Adrenal gland (tissue), 5 donors: ENCODE data around the gene CDC73.

Experiments used
- POLR2A ChIP-seq, 2 donors: fragments of 450-650 bp; IDR thresholded peaks; one replicate each; pipeline ENCODE4 v1.6.1; 2017; ENCODE audit warnings: antibody characterized with exemption in 2 of 2, mild to moderate bottlenecking in 2 of 2, moderate library complexity in 1 of 2
- TF ChIP-seq, protein P1 (sequence below), 6 experiments: fragments of 450-650 bp in 4 of 6; fragments of 200-600 bp in 2 of 6; sonication (generic) in 1 of 6; IDR thresholded peaks; 1 replicate in 5 of 6; 2 replicates in 1 of 6; pipeline versions ENCODE4 v1.5.1 to v1.8.0; 2016 to 2021; ENCODE audit warnings: antibody characterized with exemption in 6 of 6, mild to moderate bottlenecking in 2 of 6, moderate library complexity in 1 of 6
- donor health status: DM: no; HTN: no; CAD: no.

DNA sequence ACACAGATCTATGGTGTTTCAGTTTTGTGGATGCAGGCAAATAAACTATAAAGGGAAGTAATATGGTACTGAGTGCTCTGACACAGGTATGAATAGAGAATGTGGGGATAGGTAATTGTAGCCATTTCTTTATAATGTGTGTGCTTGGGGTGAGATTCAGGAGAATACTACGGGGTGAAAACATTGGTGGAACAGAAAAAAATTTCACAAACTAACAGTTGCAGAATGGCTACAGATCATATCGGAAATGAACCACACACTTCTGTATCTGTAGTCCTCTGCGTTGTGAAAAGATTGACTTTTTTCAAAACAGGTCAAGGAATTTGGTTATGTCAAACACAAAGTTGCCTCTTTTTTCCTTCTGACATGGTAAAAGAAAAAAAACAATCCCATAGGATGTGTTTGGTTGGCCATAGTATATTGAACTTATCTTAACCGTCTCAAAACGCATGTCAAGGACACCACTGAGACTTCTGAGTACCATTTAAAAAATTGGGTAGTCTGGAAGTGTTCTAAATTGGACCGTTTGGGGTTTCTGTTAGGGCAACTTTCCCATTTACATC is 1.1 kb upstream of the CDC73 start:
- TF ChIP-seq, protein P1, sequence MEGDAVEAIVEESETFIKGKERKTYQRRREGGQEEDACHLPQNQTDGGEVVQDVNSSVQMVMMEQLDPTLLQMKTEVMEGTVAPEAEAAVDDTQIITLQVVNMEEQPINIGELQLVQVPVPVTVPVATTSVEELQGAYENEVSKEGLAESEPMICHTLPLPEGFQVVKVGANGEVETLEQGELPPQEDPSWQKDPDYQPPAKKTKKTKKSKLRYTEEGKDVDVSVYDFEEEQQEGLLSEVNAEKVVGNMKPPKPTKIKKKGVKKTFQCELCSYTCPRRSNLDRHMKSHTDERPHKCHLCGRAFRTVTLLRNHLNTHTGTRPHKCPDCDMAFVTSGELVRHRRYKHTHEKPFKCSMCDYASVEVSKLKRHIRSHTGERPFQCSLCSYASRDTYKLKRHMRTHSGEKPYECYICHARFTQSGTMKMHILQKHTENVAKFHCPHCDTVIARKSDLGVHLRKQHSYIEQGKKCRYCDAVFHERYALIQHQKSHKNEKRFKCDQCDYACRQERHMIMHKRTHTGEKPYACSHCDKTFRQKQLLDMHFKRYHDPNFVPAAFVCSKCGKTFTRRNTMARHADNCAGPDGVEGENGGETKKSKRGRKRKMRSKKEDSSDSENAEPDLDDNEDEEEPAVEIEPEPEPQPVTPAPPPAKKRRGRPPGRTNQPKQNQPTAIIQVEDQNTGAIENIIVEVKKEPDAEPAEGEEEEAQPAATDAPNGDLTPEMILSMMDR (IDR thresholded peaks at IDR 0.05) = no peak
- no peak for TF ChIP-seq POLR2A (IDR thresholded peaks at IDR 0.05)
